HG03558 (cell line): Measurements from ENCODE around the gene ATP6V0E2.
"Not testable (repeated sequence)": the region's sequence is repeated elsewhere in the genome, so short reads cannot be mapped to it uniquely, and the experiment has no call there.

Experiments used
- ATAC-seq: cut with Tn5 transposase; IDR thresholded peaks from one replicate; pipeline ENCODE4 v1.9.1; 2021; ENCODE audit warnings: moderate number of reproducible peaks; ENCODE audit not compliant: unreplicated experiment; ENCODE audit errors: extremely low read depth

ATP6V0E2 gene

DNA sequence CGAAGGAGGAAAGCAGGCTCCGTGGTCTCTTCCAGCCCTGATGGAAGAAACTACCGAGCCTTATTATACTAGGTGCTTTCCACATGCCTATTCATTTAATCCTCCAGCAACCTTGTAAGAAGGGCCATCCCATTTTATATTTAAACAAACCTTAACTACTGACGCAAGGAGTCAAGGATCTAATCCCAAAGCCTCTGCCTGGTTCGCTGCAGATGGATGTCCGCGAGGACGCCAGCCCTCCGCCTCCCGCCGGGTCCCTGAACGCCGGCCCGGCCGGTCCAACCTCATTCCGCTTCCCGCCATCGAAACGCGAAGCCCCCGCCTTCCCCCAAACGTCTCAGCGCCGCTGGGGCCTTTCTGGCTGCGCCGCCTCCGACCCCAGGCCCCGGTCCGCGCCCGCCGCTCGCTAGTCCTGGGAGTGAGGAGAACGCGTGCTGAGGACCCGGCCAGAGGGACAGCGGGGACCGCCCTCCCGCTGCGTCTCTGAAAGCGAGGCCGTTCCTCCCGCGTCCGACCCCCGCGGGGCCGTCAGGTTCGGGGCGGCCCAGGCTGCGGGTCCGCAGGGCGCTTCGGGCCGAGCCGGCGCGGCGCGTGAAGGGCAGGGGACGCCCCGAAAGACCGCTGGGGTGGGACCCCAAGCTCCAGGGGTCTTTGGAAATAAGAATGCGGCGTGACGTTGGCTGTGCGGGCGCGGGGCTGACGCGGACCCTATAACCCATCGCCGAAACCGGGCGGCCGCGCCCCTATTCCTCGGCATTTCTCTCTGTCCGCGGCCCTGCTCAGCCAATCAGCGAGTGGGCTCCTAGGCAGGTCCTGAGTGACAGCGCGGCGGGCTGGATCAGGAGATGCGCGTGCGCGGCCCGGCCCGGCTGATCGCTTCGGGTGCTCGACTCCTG, at the start of gene ATP6V0E2:
ATP6V0E2 (plus strand) TSS at position 896 of the 896 bp plus-strand sequence. CDS start 97 bp downstream, outside the sequence.
- peak; percentile 83 for ATAC-seq

- ATAC-seq = no peak
These were observed 49.4 kb upstream of the ATP6V0E2 start for GRCh38 chr7:149824301-149824741.

DNA sequence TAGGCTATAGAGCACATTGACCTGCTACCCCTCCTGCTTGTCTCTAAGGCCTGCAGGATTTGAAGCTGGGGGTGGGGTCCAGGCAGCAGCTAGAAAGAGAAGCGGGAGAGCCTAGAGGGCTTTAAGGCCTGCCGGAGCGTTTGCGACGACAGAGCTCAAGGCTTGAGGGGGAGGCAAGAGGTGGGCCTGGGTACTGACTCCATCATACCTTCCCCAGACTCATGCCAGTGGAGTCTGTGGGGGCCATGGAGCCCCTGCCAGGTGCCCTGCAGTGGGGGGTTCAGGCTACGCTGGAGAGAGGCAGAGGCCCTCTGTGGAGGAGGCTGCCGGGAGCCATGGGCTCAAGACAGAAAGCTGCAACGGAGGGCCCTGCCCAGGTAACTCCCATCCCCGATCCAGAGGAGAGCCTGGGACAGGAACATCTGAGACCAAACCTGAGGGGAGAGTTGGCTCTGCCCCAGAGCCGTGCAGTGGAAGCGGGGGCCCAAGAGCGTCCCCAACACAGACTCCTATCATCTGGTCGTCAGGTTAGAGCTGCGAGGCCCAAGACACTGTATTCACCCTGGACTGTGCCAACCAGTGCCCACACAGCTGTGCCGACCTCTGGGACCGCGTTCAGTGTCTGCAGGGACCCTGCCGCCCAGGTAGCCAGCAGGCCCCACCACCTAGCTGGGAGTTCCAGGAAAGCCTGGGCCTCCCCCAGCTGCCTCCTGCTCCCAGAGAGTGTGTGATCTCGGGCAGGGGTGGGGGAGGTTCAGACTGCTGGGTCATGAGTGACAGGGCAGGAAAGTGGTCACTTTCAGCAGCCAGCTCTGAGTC, 48.8 kb upstream of the ATP6V0E2 start:
- no peak for ATAC-seq

DNA sequence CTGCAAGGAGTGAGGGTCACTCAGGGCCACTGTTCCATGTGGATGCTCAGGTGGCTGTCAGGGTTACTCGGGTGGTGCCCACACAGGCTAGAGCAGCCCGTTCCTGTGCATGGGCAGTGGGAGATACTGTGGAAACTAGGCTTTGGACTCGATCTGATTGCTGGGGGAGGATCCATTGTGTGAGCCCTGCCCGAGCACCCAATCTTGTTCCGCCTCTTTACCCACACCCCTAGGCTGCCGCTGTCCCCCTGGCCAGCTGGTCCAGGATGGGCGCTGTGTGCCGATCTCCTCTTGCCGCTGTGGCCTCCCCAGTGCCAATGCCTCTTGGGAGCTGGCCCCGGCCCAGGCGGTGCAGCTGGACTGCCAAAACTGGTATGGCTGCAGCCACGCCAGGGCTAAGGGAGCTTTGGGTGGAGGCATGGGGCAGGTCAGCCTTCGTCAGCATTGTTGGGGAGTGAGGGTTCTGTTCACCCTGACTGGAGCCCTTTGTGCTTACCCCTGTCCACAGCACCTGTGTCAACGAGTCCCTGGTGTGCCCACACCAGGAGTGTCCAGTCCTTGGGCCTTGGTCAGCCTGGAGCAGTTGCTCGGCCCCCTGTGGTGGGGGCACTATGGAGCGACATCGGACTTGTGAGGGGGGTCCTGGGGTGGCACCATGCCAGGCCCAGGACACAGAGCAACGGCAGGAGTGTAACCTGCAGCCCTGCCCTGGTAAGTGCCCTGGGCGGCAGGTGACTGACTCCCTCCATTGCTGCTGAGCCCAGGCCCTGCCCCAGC, 48.0 kb upstream of the ATP6V0E2 start:
- ATAC-seq = no peak

GRCh38 chr7:149826344-149827088, 47.3 kb upstream of the ATP6V0E2 start:
- ATAC-seq = no peak

GRCh38 chr7:149827089-149827981, 46.4 kb upstream of the ATP6V0E2 start:
- ATAC-seq = no peak

- ATAC-seq = no peak
These were observed 45.1 kb upstream of the ATP6V0E2 start for GRCh38 chr7:149828357-149829309.

GRCh38 chr7:149830527-149830926, 43.2 kb upstream of the ATP6V0E2 start:
- not testable (repeated sequence) for ATAC-seq

DNA sequence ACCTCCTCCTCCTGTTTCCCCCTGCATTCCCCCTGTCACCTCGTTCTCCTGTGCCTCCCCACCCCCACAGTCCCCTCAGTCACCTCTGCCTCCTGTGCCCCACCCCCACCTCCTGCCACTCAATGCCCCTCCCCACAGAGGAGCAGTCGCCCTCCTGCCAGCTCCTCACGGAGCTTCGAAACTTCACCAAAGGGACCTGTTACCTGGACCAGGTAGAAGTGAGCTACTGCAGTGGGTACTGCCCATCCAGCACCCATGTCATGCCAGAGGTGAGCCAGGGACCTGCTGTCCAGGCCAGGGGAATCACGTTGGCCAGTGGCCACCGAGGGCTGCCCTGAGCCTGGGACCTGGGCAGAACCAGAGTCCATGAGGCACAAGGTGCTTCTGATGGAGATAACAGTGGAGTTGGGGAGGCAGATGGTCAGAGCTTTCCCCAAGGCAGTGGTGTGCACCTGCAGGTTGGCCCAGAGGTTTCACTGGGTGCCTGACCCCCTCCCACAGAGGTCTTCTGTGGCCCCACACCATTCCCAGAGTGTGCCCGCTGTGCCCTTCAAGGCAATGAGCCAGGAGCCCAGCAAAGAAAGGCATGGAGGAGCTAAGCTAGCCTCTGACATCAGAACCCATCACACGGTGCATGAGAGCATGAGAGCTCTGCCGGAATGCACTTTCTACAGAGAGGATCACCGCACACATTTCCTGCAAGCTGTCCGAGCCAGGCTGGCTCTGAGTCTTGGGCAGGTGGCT, 42.6 kb upstream of the ATP6V0E2 start:
- no peak for ATAC-seq

DNA sequence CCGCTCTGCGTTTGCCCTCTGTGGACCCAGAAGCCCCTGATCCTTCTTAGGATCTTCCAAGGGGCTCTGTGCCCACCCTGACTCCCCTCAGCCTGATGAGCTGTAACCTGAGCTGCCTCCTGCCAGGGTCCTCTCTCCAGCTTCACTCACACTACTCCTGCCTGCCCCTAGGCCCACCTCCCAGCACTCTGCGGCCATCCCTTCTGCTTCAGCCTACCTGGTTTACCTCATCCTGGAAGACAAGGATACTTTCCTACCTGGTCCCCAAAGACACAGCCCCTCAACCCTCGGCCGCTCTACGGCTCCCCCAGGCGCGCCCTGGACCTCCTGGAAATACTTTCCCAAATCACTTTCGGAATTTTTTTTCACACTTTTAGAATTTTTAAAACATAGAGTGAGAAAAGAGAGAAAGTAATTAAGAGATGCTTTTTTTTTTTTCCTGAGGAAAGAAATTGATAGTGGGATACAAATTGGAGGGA, 42.0 kb upstream of the ATP6V0E2 start:
- ATAC-seq = no peak

DNA sequence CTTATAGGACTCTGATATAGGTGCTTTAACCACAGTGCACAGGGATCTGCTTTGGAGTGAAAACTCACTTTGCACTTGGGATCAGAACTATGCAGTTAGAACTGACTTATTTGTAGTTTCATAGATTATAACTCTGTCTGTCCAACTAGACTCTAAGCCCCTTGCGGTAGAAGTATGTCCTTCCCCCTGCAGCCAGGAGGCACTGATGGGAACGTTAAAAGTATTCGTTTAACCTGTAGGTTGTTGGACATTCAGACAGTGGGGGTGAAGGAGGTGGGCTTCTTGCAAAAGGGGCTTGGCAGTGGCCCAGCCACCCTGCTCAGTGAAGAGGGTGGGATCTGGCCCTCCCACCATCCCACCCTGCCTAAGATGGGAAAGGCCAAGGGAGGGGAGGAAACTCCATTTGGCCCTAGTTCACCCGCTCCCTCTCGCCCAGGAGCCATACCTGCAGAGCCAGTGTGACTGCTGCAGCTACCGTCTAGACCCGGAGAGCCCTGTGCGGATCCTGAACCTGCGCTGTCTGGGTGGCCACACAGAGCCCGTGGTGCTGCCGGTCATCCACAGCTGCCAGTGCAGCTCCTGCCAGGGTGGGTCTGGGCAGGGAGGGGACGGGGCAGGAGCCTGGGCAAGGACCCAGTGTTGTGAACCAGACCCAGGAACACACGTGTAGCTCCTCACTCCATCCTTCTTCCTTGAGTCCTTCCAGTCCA, 41.3 kb upstream of the ATP6V0E2 start:
- no peak for ATAC-seq

DNA sequence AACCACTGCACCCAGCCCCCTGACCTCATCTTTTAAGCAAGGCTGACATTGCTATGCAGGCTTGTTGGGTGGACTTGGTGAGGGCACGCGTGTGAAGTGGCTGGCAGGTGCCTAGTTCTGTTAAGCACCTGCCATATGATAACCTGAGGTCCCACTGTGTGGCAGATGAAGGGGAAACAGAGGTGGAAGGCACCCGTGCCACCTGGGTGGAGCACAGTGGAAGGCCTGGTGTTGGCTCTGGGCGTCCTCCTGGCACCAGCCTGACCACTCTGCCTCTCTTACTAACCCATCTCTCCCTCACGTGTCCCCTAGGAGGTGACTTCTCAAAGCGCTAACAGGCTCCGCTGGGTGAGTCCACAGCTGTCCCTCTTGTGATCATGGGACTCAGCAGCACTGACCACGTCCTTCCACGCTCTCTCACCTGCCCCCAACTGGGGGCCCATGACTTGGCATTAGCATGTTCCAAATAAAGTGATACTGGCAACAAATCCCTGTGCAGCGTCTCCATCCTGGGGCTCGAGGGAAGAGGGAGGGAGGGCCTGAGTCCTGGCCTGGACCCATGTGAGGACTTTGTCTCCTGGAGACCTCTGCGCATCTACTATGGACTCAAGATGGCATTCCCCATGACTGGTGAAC, 40.2 kb upstream of the ATP6V0E2 start:
- ATAC-seq = no peak

- ATAC-seq = no peak
These were observed 39.2 kb upstream of the ATP6V0E2 start for GRCh38 chr7:149834601-149835000.

DNA sequence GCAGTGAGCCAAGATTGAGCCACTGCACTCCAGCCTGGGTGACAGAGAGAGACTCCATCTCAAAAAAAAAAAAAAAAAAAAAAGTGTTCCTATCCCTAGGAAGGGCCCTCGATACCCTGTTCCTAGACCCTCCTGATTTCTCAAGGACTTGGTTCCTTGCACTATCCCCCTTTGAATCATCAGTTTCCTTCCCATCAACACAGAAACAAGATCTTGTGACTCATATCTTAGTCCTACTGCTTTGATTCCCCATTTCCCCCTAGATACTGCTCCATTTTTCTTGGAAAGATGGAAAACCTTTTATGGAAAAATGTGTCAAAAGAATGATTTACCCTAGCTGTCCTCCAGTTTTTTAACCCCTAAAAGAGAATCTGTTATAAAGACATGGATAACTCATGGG, 37.3 kb upstream of the ATP6V0E2 start:
- ATAC-seq = no peak

DNA sequence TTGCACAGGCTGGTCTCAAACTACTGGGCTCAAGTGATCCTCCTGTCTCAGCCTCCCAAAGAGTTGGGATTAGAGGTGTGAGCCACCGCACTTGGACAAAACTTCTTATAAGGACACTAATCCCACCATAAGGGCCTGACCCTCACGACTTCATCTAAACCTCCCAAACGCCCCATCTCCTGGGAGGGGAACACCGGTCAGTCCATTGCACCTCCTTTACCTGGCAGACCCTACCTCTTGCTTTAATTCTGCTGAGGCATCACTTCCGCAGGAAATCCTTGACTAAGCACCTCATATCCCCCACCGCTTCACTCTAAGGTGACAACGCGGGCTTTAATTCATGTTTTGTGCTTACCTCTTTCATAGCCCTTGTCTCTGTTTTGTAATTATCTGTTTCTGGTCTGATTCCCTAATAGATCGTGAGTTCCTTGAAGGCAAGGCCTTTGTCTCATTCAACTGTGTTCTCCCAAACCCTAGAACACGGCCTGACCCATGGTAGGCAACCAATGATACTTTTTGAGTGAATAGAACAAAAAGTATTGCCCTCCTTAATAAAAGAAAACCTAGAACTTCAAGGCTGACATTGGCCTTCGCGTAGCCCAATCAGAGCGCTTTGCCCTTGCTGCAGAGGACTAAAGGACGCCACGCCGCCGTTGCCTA, 36.1 kb upstream of the ATP6V0E2 start:
- ATAC-seq = no peak
